SJSA1 (cell line): ENCODE measurements around the gene RNF11. TPM values are rescaled to one million over a fixed set of nuclear protein-coding genes. Genes with fewer than 3 reads are reported as not detected.
"Not testable (repeated sequence)": the region's sequence is repeated elsewhere in the genome, so short reads cannot be mapped to it uniquely, and the experiment has no call there.

ENCODE experiments used
- DNase-seq, 2 experiments: peaks; one replicate each; pipeline ENCODE4 v3.0.0-alpha.2; 2015 to 2020; ENCODE audit warnings: low spot score in 2 of 2, low read depth in 1 of 2
- H3K27ac ChIP-seq: fragments of 250-450 bp; sonication (Bioruptor Pico); 2 replicates; pipeline ENCODE4 v1.5.1; 2020; ENCODE audit warnings: mild to moderate bottlenecking, moderate library complexity
- H3K27me3 ChIP-seq: fragments of 250-450 bp; sonication (Bioruptor Pico); replicated peaks from 2 replicates; pipeline ENCODE4 v1.5.1; 2020; ENCODE audit warnings: mild to moderate bottlenecking, moderate library complexity
- H3K36me3 ChIP-seq: fragments of 250-450 bp; sonication (Bioruptor Pico); 2 replicates; pipeline ENCODE4 v1.5.1; 2020; ENCODE audit warnings: mild to moderate bottlenecking
- H3K4me1 ChIP-seq: fragments of 250-450 bp; sonication (Bioruptor Pico); replicated peaks from 2 replicates; pipeline ENCODE4 v1.6.1; 2021; ENCODE audit warnings: mild to moderate bottlenecking
- H3K4me3 ChIP-seq: fragments of 250-450 bp; sonication (Bioruptor Pico); 2 replicates; pipeline ENCODE4 v1.5.1; 2020; ENCODE audit warnings: mild to moderate bottlenecking
- H3K9me3 ChIP-seq: fragments of 250-450 bp; sonication (Bioruptor Pico); replicated peaks from 2 replicates; pipeline ENCODE4 v1.5.1; 2020; ENCODE audit warnings: mild to moderate bottlenecking
- total RNA-seq: library from RNA; depleted of rRNA; stranded (reverse); fragments of >200 nt; shearing (Covaris generic); gene quantifications from 2 replicates; pipeline ENCODE4 v1.2.3, GENCODE V29; 2014

RNF11 gene
- total RNA-seq, 1 experiment from 2014 or later = 168 TPM

DNA sequence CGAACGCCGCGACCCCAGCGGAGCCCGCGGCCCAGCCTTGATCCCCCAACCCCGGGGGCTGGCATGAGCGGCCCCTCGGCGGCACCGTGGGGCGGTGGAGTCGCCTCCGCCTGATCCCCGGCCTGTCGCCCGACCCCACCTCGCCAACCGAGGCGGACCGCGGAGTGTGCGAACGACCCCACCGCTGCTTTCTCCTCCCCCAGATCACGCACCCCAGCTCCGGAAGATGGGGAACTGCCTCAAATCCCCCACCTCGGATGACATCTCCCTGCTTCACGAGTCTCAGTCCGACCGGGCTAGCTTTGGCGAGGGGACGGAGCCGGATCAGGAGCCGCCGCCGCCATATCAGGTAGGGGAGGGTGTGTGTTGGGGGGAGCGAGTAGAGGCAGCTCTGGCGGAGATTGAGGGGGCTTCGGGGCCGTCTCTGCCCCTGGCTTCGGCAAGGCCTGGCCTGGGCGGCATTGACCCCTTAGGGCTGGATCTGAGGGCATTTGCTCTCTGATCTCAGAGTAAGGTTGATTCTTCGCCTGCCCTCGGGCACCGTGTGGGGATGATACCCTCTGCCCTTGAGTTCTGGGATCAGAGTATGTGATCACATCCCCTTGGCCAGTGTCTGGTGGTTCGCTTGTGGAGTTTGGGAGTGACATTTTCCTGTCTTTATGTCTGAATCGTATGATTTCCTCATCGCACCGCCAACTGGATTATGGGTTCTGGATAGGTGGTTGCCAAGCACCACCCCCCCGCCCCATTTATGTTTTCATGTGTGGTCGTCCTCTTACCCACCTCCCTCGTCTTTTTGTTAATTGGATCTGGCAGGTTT lies 668 bp downstream of the RNF11 start:
- Histone ChIP-seq H3K27me3 (no peaks in the 10 kb centered on the region), H3K4me3 (peak overlapping the region; percentile 82), H3K27ac (peak overlapping the region; percentile 89), H3K4me1 (peaks cover 25% of the 10 kb centered on the region), H3K9me3 (no peaks in the 10 kb centered on the region), H3K36me3 (peaks cover 19% of the 10 kb centered on the region)
- DNase-seq = peak; percentile 52 to 59

DNA sequence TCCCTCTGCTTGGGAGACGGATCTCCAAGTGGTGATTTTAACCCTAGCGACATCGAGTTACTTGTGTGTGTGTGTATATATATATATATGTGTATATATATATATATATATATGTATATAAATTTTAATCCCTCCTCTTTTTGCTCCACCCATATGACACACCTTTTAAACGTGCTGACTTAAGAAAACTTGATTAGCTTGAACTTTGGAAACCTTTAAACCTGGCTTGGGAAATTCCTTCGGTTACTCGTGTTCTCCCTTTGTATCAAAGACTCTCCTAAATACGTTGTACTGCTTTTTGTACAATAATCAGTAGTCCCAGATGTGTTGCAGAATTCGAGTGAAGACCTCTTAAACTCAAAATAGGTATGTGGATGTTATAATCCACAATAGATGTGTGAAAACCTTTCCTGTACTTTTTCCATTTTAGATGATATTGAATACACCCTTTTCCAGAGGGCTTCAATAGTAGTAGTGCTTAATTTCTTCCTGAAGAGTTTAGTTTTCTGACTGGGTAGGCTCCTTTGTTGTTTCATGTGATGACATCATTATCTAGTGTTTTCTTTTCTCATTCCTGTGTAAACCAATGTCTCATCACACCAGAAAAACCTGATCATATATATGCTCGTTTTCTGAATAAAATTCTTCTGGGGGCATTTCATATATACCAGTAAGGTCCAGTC lies 1.4 kb downstream of the RNF11 start:
- Histone ChIP-seq H3K27ac (peak overlapping the region; percentile 89), H3K4me1 (peaks cover 25% of the 10 kb centered on the region), H3K27me3 (no peaks in the 10 kb centered on the region), H3K4me3 (peak overlapping the region; percentile 82), H3K9me3 (no peaks in the 10 kb centered on the region), H3K36me3 (peaks cover 19% of the 10 kb centered on the region)
- peak in 1 of 2 experiments; percentile 70 for DNase-seq

- peak overlapping the region; percentile 89 for H3K27ac ChIP-seq
- H3K4me3 ChIP-seq = peak overlapping the region; percentile 82
- DNase-seq = peak; percentile 31 to 63
- peaks cover 25% of the 10 kb centered on the region for H3K4me1 ChIP-seq
- no peaks in the 10 kb centered on the region for H3K27me3 ChIP-seq
- no peaks in the 10 kb centered on the region for H3K9me3 ChIP-seq
- H3K36me3 ChIP-seq = peaks cover 19% of the 10 kb centered on the region
Observed at GRCh38 chr1:51238034-51238403, 1.9 kb downstream of the RNF11 start.

GRCh38 chr1:51240084-51240483 lies 4.0 kb downstream of the RNF11 start:
- no peaks in the 10 kb centered on the region for H3K27me3 ChIP-seq
- no peak overlapping the region for H3K4me3 ChIP-seq
- peaks cover 22% of the 10 kb centered on the region for H3K4me1 ChIP-seq
- peak in 1 of 2 experiments; percentile 12 for DNase-seq
- H3K27ac ChIP-seq = no peak overlapping the region
- H3K9me3 ChIP-seq = no peaks in the 10 kb centered on the region
- H3K36me3 ChIP-seq = peaks cover 19% of the 10 kb centered on the region

GRCh38 chr1:51241119-51241518 lies 5.0 kb downstream of the RNF11 start:
- Histone ChIP-seq H3K27ac (no peak overlapping the region), H3K36me3 (peaks cover 19% of the 10 kb centered on the region), H3K4me3 (no peak overlapping the region), H3K9me3 (no peaks in the 10 kb centered on the region), H3K4me1 (peaks cover 13% of the 10 kb centered on the region), H3K27me3 (no peaks in the 10 kb centered on the region)
- no peak for DNase-seq

- H3K36me3 ChIP-seq = peaks cover 15% of the 10 kb centered on the region
- DNase-seq = no peak
- H3K9me3 ChIP-seq = no peaks in the 10 kb centered on the region
- no peak overlapping the region for H3K4me3 ChIP-seq
- no peaks in the 10 kb centered on the region for H3K27me3 ChIP-seq
- peaks cover 13% of the 10 kb centered on the region for H3K4me1 ChIP-seq
- H3K27ac ChIP-seq = no peak overlapping the region
Observed at GRCh38 chr1:51242546-51242945, 6.5 kb downstream of the RNF11 start.

DNA sequence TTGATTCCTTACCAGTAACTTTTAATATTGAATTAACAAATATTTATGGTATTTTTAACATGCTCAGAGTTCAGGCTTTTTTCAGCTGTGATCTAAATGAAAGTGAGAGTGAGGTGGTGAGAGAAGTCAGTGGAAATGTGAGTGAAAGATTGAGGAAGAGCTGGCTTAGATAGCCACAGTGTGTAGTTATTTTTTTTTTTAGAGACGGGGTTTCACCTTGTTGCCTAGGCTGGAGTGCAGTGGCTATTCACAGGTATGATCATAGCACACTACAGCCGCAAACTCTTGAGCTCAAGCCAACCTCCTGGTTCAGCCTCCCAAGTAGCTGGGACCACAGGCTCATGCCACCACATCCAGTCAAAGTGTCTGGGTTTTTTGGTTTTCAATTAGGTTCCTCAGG lies 10.9 kb downstream of the RNF11 start:
- Histone ChIP-seq H3K4me3 (no peak overlapping the region), H3K27me3 (no peaks in the 10 kb centered on the region), H3K9me3 (no peaks in the 10 kb centered on the region), H3K4me1 (no peaks in the 10 kb centered on the region), H3K27ac (no peak overlapping the region), H3K36me3 (peaks cover 7% of the 10 kb centered on the region; the same call in 1 of the 2 replicates)
- DNase-seq = no peak

GRCh38 chr1:51247499-51247898 lies 11.4 kb downstream of the RNF11 start:
- no peak overlapping the region for H3K4me3 ChIP-seq
- no peak for DNase-seq
- H3K36me3 ChIP-seq = peaks cover 7% of the 10 kb centered on the region; the same call in 1 of the 2 replicates
- no peaks in the 10 kb centered on the region for H3K27me3 ChIP-seq
- H3K27ac ChIP-seq = no peak overlapping the region
- no peaks in the 10 kb centered on the region for H3K9me3 ChIP-seq
- no peaks in the 10 kb centered on the region for H3K4me1 ChIP-seq

- H3K36me3 ChIP-seq = peaks cover 7% of the 10 kb centered on the region; the same call in 1 of the 2 replicates
- H3K4me1 ChIP-seq = no peaks in the 10 kb centered on the region
- no peak for DNase-seq
Observed at GRCh38 chr1:51249445-51249844, 13.4 kb downstream of the RNF11 start.

DNA sequence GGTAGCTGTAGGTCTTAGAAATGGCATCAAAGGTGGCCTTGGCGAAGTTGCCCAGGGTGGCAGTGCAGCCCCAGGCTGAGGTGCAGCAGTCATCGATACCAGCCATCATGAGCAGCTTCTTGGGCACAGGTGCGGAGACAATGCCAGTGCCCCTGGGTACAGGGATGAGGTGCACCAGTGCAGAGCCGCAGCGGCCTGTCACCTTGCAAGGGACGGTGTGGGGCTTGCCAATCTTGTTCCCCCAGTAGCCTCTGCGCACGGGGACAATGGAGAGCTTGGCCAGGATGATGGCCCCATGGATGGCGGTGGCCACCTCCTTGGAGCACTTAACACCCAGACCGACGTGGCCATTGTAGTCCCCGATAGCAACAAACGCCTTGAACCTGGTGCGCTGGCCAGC lies 14.7 kb downstream of the RNF11 start:
- H3K4me3 ChIP-seq, DNase-seq, H3K27me3 ChIP-seq, H3K9me3 ChIP-seq, H3K36me3 ChIP-seq, H3K27ac ChIP-seq, H3K4me1 ChIP-seq: not testable (repeated sequence)

More at GRCh38 chr1:51249445-51249844, 13.4 kb downstream of the RNF11 start:
- H3K4me3 ChIP-seq = no peak overlapping the region
- H3K27ac ChIP-seq = no peak overlapping the region
- no peaks in the 10 kb centered on the region for H3K27me3 ChIP-seq
- no peaks in the 10 kb centered on the region for H3K9me3 ChIP-seq

GRCh38 chr1:51251165-51251564 lies 15.1 kb downstream of the RNF11 start:
- not testable (repeated sequence) for DNase-seq, H3K27me3 ChIP-seq, H3K4me3 ChIP-seq, H3K9me3 ChIP-seq, H3K4me1 ChIP-seq, H3K27ac ChIP-seq, H3K36me3 ChIP-seq

DNA sequence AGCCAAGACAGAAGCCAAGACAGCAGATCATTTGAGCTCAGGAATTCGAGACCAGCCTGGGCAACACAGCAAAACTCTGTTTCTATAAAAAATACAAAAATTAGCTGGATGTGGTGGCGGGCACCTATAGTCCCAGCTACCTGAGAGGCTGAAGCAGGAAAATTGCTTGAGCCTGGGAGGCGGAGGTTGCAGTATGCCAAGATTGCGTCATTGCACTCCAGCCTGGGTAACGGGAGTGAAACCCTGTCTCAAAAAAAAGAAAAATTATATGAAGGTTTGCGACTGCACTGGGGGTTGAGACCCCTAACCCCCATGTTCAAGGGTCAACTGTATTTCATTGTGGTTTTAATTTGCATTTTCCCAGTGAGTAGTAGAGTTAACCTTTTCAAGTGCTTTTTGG lies 16.3 kb downstream of the RNF11 start:
- Histone ChIP-seq H3K4me1 (no peaks in the 10 kb centered on the region), H3K9me3 (no peaks in the 10 kb centered on the region), H3K27me3 (no peaks in the 10 kb centered on the region), H3K27ac (no peak overlapping the region), H3K36me3 (no peaks in the 10 kb centered on the region), H3K4me3 (no peak overlapping the region)
- no peak for DNase-seq

DNA sequence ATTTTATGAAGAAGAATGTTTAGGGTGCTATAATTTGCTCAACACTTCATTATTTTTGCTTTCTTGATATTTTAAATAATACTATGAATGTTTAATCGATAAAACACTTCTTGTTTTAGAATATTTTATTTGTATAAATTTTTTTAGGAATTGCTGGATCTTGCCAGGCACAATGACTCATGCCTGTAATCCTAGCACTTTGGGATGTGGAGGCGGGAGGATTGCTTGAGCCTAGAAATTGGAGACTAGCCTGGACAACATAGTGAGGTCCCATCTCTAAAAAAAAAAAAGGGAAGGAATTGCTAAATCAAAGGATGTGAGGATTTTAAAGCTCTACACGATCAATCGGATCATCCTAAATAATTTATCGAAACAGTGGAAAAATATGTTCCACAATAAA lies 17.6 kb downstream of the RNF11 start:
- Histone ChIP-seq H3K9me3 (no peaks in the 10 kb centered on the region), H3K36me3 (no peaks in the 10 kb centered on the region), H3K27me3 (no peaks in the 10 kb centered on the region), H3K27ac (no peak overlapping the region), H3K4me1 (0 out of 2 replicates have a peak, but pooled peaks cover under 1% of the 10 kb centered on the region), H3K4me3 (no peak overlapping the region)
- no peak for DNase-seq

GRCh38 chr1:51255331-51255730 lies 19.3 kb downstream of the RNF11 start:
- no peak for DNase-seq
- peaks cover 4% of the 10 kb centered on the region for H3K4me1 ChIP-seq
- H3K4me3 ChIP-seq = no peak overlapping the region
- no peaks in the 10 kb centered on the region for H3K36me3 ChIP-seq
- no peaks in the 10 kb centered on the region for H3K9me3 ChIP-seq
- H3K27me3 ChIP-seq = no peaks in the 10 kb centered on the region
- no peak overlapping the region for H3K27ac ChIP-seq
